ENCODE results near the gene AUH.

Gene AUH

GRCh38 chr9:91354881-91355280 lies 6.8 kb downstream of the AUH start:
- peaks cover 4 to 9% of the 10 kb centered on the region in 2 donors for H3K36me3 ChIP-seq (ENCODE audit: control insufficient read depth in 2 of 2, insufficient read depth in 2 of 2, low read length in 2 of 2)
- H3K9ac ChIP-seq (ENCODE audit: low read length in 2 of 2): no peak overlapping the region
- H3K4me3 ChIP-seq (ENCODE audit: low read length in 2 of 2): no peak overlapping the region
- H3K27me3 ChIP-seq (ENCODE audit: control insufficient read depth in 1 of 2, insufficient read depth in 2 of 2, low read length in 2 of 2): no peaks in the 10 kb centered on the region
- H3K9me3 ChIP-seq (ENCODE audit: control insufficient read depth in 2 of 2, low read length in 2 of 2): no peaks in the 10 kb centered on the region
- no peaks in the 10 kb centered on the region for H3K4me1 ChIP-seq (ENCODE audit: control insufficient read depth, insufficient read depth, low read length)
- H3K27ac ChIP-seq (ENCODE audit: low read length): no peak overlapping the region

GRCh38 chr9:91349115-91349555 lies 12.6 kb downstream of the AUH start:
- H3K9me3 ChIP-seq (ENCODE audit: control insufficient read depth in 2 of 2, low read length in 2 of 2): no peaks in the 10 kb centered on the region
- H3K36me3 ChIP-seq (ENCODE audit: control insufficient read depth in 2 of 2, insufficient read depth in 2 of 2, low read length in 2 of 2): peaks cover 4 to 7% of the 10 kb centered on the region in 2 donors
- no peak overlapping the region for H3K27ac ChIP-seq (ENCODE audit: low read length)
- no peak overlapping the region for H3K4me3 ChIP-seq (ENCODE audit: low read length in 2 of 2)
- no peaks in the 10 kb centered on the region for H3K27me3 ChIP-seq (ENCODE audit: control insufficient read depth in 1 of 2, insufficient read depth in 2 of 2, low read length in 2 of 2)
- no peak overlapping the region for H3K9ac ChIP-seq (ENCODE audit: low read length in 2 of 2)
- H3K4me1 ChIP-seq (ENCODE audit: control insufficient read depth, insufficient read depth, low read length): no peaks in the 10 kb centered on the region

- no peak overlapping the region for H3K27ac ChIP-seq (ENCODE audit: low read length)
- no peak overlapping the region for H3K9ac ChIP-seq (ENCODE audit: low read length in 2 of 2)
- no peaks in the 10 kb centered on the region for H3K4me1 ChIP-seq (ENCODE audit: control insufficient read depth, insufficient read depth, low read length)
- no peaks in the 10 kb centered on the region for H3K27me3 ChIP-seq (ENCODE audit: control insufficient read depth in 1 of 2, insufficient read depth in 2 of 2, low read length in 2 of 2)
- H3K36me3 ChIP-seq (ENCODE audit: control insufficient read depth in 2 of 2, insufficient read depth in 2 of 2, low read length in 2 of 2): peaks cover 4 to 7% of the 10 kb centered on the region in 2 donors
- H3K4me3 ChIP-seq (ENCODE audit: low read length in 2 of 2): no peak overlapping the region
- no peaks in the 10 kb centered on the region for H3K9me3 ChIP-seq (ENCODE audit: control insufficient read depth in 2 of 2, low read length in 2 of 2)
These were observed 13.4 kb downstream of the AUH start for GRCh38 chr9:91348191-91348807.

- Histone ChIP-seq H3K4me1 (ENCODE audit: control insufficient read depth, insufficient read depth, low read length) (no peaks in the 10 kb centered on the region), H3K36me3 (ENCODE audit: control insufficient read depth in 2 of 2, insufficient read depth in 2 of 2, low read length in 2 of 2) (peaks cover 4 to 8% of the 10 kb centered on the region in 2 donors), H3K9ac (ENCODE audit: low read length in 2 of 2) (no peak overlapping the region), H3K27me3 (ENCODE audit: control insufficient read depth in 1 of 2, insufficient read depth in 2 of 2, low read length in 2 of 2) (no peaks in the 10 kb centered on the region), H3K4me3 (ENCODE audit: low read length in 2 of 2) (no peak overlapping the region), H3K27ac (ENCODE audit: low read length) (no peak overlapping the region), H3K9me3 (ENCODE audit: control insufficient read depth in 2 of 2, low read length in 2 of 2) (no peaks in the 10 kb centered on the region)
These were observed 14.3 kb downstream of the AUH start for GRCh38 chr9:91347377-91347776.

- Histone ChIP-seq H3K4me3 (ENCODE audit: low read length in 2 of 2) (no peak overlapping the region), H3K9me3 (ENCODE audit: control insufficient read depth in 2 of 2, low read length in 2 of 2) (peaks cover 0 to 5% of the 10 kb centered on the region in 2 donors), H3K9ac (ENCODE audit: low read length in 2 of 2) (no peak overlapping the region), H3K27me3 (ENCODE audit: control insufficient read depth in 1 of 2, insufficient read depth in 2 of 2, low read length in 2 of 2) (no peaks in the 10 kb centered on the region), H3K36me3 (ENCODE audit: control insufficient read depth in 2 of 2, insufficient read depth in 2 of 2, low read length in 2 of 2) (peaks cover 10 to 14% of the 10 kb centered on the region in 2 donors), H3K27ac (ENCODE audit: low read length) (no peak overlapping the region), H3K4me1 (ENCODE audit: control insufficient read depth, insufficient read depth, low read length) (no peaks in the 10 kb centered on the region)
These were observed 15.1 kb downstream of the AUH start for GRCh38 chr9:91346644-91347043.

- Histone ChIP-seq H3K27ac (ENCODE audit: low read length) (no peak overlapping the region), H3K36me3 (ENCODE audit: control insufficient read depth in 2 of 2, insufficient read depth in 2 of 2, low read length in 2 of 2) (peaks cover 12 to 14% of the 10 kb centered on the region in 2 donors)
These were observed 15.7 kb downstream of the AUH start for GRCh38 chr9:91345978-91346377.

GRCh38 chr9:91342575-91342974 lies 19.1 kb downstream of the AUH start:
- peaks cover 19 to 21% of the 10 kb centered on the region in 2 donors for H3K36me3 ChIP-seq (ENCODE audit: control insufficient read depth in 2 of 2, insufficient read depth in 2 of 2, low read length in 2 of 2)
- no peak overlapping the region for H3K27ac ChIP-seq (ENCODE audit: low read length)
- no peak overlapping the region for H3K9ac ChIP-seq (ENCODE audit: low read length in 2 of 2)
- no peaks in the 10 kb centered on the region for H3K4me1 ChIP-seq (ENCODE audit: control insufficient read depth, insufficient read depth, low read length)
- H3K4me3 ChIP-seq (ENCODE audit: low read length in 2 of 2): no peak overlapping the region
- H3K27me3 ChIP-seq (ENCODE audit: control insufficient read depth in 1 of 2, insufficient read depth in 2 of 2, low read length in 2 of 2): no peaks in the 10 kb centered on the region
- H3K9me3 ChIP-seq (ENCODE audit: control insufficient read depth in 2 of 2, low read length in 2 of 2): peaks cover 0 to 5% of the 10 kb centered on the region in 2 donors

More at GRCh38 chr9:91345978-91346377, 15.7 kb downstream of the AUH start:
- H3K27me3 ChIP-seq (ENCODE audit: control insufficient read depth in 1 of 2, insufficient read depth in 2 of 2, low read length in 2 of 2): no peaks in the 10 kb centered on the region
- no peak overlapping the region for H3K9ac ChIP-seq (ENCODE audit: low read length in 2 of 2)
- no peaks in the 10 kb centered on the region for H3K4me1 ChIP-seq (ENCODE audit: control insufficient read depth, insufficient read depth, low read length)
- peaks cover 0 to 5% of the 10 kb centered on the region in 2 donors for H3K9me3 ChIP-seq (ENCODE audit: control insufficient read depth in 2 of 2, low read length in 2 of 2)
- H3K4me3 ChIP-seq (ENCODE audit: low read length in 2 of 2): no peak overlapping the region

GRCh38 chr9:91341749-91342148 lies 20.0 kb downstream of the AUH start:
- Histone ChIP-seq H3K36me3 (ENCODE audit: control insufficient read depth in 2 of 2, insufficient read depth in 2 of 2, low read length in 2 of 2) (peaks cover 21 to 22% of the 10 kb centered on the region in 2 donors), H3K27me3 (ENCODE audit: control insufficient read depth in 1 of 2, insufficient read depth in 2 of 2, low read length in 2 of 2) (no peaks in the 10 kb centered on the region), H3K9ac (ENCODE audit: low read length in 2 of 2) (no peak overlapping the region), H3K27ac (ENCODE audit: low read length) (no peak overlapping the region), H3K9me3 (ENCODE audit: control insufficient read depth in 2 of 2, low read length in 2 of 2) (peaks cover 0 to 5% of the 10 kb centered on the region in 2 donors), H3K4me1 (ENCODE audit: control insufficient read depth, insufficient read depth, low read length) (no peaks in the 10 kb centered on the region), H3K4me3 (ENCODE audit: low read length in 2 of 2) (no peak overlapping the region)

GRCh38 chr9:91341258-91341746 lies 20.4 kb downstream of the AUH start:
- no peak overlapping the region for H3K9ac ChIP-seq (ENCODE audit: low read length in 2 of 2)
- peaks cover 0 to 5% of the 10 kb centered on the region in 2 donors for H3K9me3 ChIP-seq (ENCODE audit: control insufficient read depth in 2 of 2, low read length in 2 of 2)
- no peaks in the 10 kb centered on the region for H3K27me3 ChIP-seq (ENCODE audit: control insufficient read depth in 1 of 2, insufficient read depth in 2 of 2, low read length in 2 of 2)
- peaks cover 21 to 22% of the 10 kb centered on the region in 2 donors for H3K36me3 ChIP-seq (ENCODE audit: control insufficient read depth in 2 of 2, insufficient read depth in 2 of 2, low read length in 2 of 2)
- H3K27ac ChIP-seq (ENCODE audit: low read length): no peak overlapping the region
- H3K4me3 ChIP-seq (ENCODE audit: low read length in 2 of 2): no peak overlapping the region
- H3K4me1 ChIP-seq (ENCODE audit: control insufficient read depth, insufficient read depth, low read length): no peaks in the 10 kb centered on the region

GRCh38 chr9:91340395-91340967 lies 21.2 kb downstream of the AUH start:
- H3K9me3 ChIP-seq (ENCODE audit: control insufficient read depth in 2 of 2, low read length in 2 of 2): peaks cover 0 to 5% of the 10 kb centered on the region in 2 donors
- H3K27ac ChIP-seq (ENCODE audit: low read length): no peak overlapping the region
- H3K4me1 ChIP-seq (ENCODE audit: control insufficient read depth, insufficient read depth, low read length): no peaks in the 10 kb centered on the region
- H3K27me3 ChIP-seq (ENCODE audit: control insufficient read depth in 1 of 2, insufficient read depth in 2 of 2, low read length in 2 of 2): no peaks in the 10 kb centered on the region
- no peak overlapping the region for H3K4me3 ChIP-seq (ENCODE audit: low read length in 2 of 2)
- no peak overlapping the region for H3K9ac ChIP-seq (ENCODE audit: low read length in 2 of 2)
- H3K36me3 ChIP-seq (ENCODE audit: control insufficient read depth in 2 of 2, insufficient read depth in 2 of 2, low read length in 2 of 2): peaks cover 21 to 22% of the 10 kb centered on the region in 2 donors

- Histone ChIP-seq H3K4me3 (ENCODE audit: low read length in 2 of 2) (no peak overlapping the region), H3K9me3 (ENCODE audit: control insufficient read depth in 2 of 2, low read length in 2 of 2) (peaks cover 0 to 5% of the 10 kb centered on the region in 2 donors), H3K9ac (ENCODE audit: low read length in 2 of 2) (no peak overlapping the region), H3K36me3 (ENCODE audit: control insufficient read depth in 2 of 2, insufficient read depth in 2 of 2, low read length in 2 of 2) (peaks cover 21 to 22% of the 10 kb centered on the region in 2 donors), H3K27me3 (ENCODE audit: control insufficient read depth in 1 of 2, insufficient read depth in 2 of 2, low read length in 2 of 2) (no peaks in the 10 kb centered on the region), H3K4me1 (ENCODE audit: control insufficient read depth, insufficient read depth, low read length) (no peaks in the 10 kb centered on the region), H3K27ac (ENCODE audit: low read length) (no peak overlapping the region)
These were observed 23.0 kb downstream of the AUH start for GRCh38 chr9:91338681-91339080.

Measured in stomach smooth muscle (tissue), 2 donors.